GM21825 (cell line): ENCODE results near the gene PPME1.

ENCODE experiments used
- ATAC-seq: cut with Tn5 transposase; IDR thresholded peaks from one replicate; pipeline ENCODE4 v1.9.1; 2021; ENCODE audit warnings: mild to moderate bottlenecking, moderate library complexity; ENCODE audit not compliant: unreplicated experiment

PPME1 gene

GRCh38 chr11:74157169-74157568, 13.9 kb upstream of the PPME1 start:
- ATAC-seq = no peak

- ATAC-seq = no peak
Measured at GRCh38 chr11:74159642-74160041, 11.4 kb upstream of the PPME1 start.

- ATAC-seq = peak; percentile 64
Measured at GRCh38 chr11:74162681-74163467, 8.2 kb upstream of the PPME1 start.

GRCh38 chr11:74168838-74169237, 2.3 kb upstream of the PPME1 start:
- ATAC-seq = no peak

GRCh38 chr11:74169738-74170458, 1.2 kb upstream of the PPME1 start:
- no peak for ATAC-seq

- ATAC-seq = no peak
Measured at GRCh38 chr11:74171630-74171968, 510 bp downstream of the PPME1 start.

- no peak for ATAC-seq
Measured at GRCh38 chr11:74171997-74172396, 908 bp downstream of the PPME1 start.

GRCh38 chr11:74175920-74176319, 4.8 kb downstream of the PPME1 start:
- ATAC-seq = no peak

GRCh38 chr11:74179234-74180052, 8.4 kb downstream of the PPME1 start:
- no peak for ATAC-seq

GRCh38 chr11:74182635-74183034, 11.5 kb downstream of the PPME1 start:
- no peak for ATAC-seq

GRCh38 chr11:74185285-74185684, 14.2 kb downstream of the PPME1 start:
- no peak for ATAC-seq

GRCh38 chr11:74185695-74186094, 14.6 kb downstream of the PPME1 start:
- ATAC-seq = no peak

GRCh38 chr11:74195828-74196227, 24.7 kb downstream of the PPME1 start:
- ATAC-seq = no peak

GRCh38 chr11:74196781-74197486, 25.8 kb downstream of the PPME1 start:
- no peak for ATAC-seq

- ATAC-seq = no peak
Measured at GRCh38 chr11:74203966-74204365, 32.9 kb downstream of the PPME1 start.

GRCh38 chr11:74204701-74205100, 33.6 kb downstream of the PPME1 start:
- no peak for ATAC-seq

- no peak for ATAC-seq
Measured at GRCh38 chr11:74205181-74205580, 34.1 kb downstream of the PPME1 start.

GRCh38 chr11:74206746-74207145, 35.7 kb downstream of the PPME1 start:
- ATAC-seq = no peak

GRCh38 chr11:74208507-74208906, 37.4 kb downstream of the PPME1 start:
- no peak for ATAC-seq

- ATAC-seq = no peak
Measured at GRCh38 chr11:74212533-74212932, 41.4 kb downstream of the PPME1 start.

- ATAC-seq = no peak
Measured at GRCh38 chr11:74220376-74220775, 49.3 kb downstream of the PPME1 start.
